H9 (cell line): ENCODE data around the gene LRRC74B. TPM values are rescaled to one million over a fixed set of nuclear protein-coding genes. Genes with fewer than 3 reads are reported as not detected.
"Not testable (repeated sequence)": the region's sequence is repeated elsewhere in the genome, so short reads cannot be mapped to it uniquely, and the experiment has no call there.

Experiments
- DNase-seq: peaks from one replicate; pipeline ENCODE4 v3.0.0-alpha.2; 2017
- H2AFZ ChIP-seq: one replicate; pipeline ENCODE4 v1.6.1; 2013; ENCODE audit warnings: mild to moderate bottlenecking, low read length, control low read depth, moderate library complexity
- H2AK5ac ChIP-seq: 2 replicates; pipeline ENCODE4 v1.6.1; 2013; ENCODE audit warnings: low read length, control low read depth, mixed read lengths; ENCODE audit not compliant: insufficient read length
- H2BK120ac ChIP-seq: one replicate; pipeline ENCODE4 v1.6.1; 2013; ENCODE audit warnings: low read depth, mild to moderate bottlenecking, low read length, control low read depth, inconsistent platforms; ENCODE audit not compliant: poor library complexity, severe bottlenecking
- H2BK12ac ChIP-seq: 2 replicates; pipeline ENCODE4 v1.6.1; 2013; ENCODE audit warnings: low read length, control low read depth, mixed read lengths, low read depth; ENCODE audit not compliant: insufficient read length
- H2BK15ac ChIP-seq: 2 replicates; pipeline ENCODE4 v1.6.1; 2013; ENCODE audit warnings: low read depth, low read length, control low read depth
- H2BK20ac ChIP-seq: one replicate; pipeline ENCODE4 v1.6.1; 2013; ENCODE audit warnings: low read depth, mild to moderate bottlenecking, low read length, control low read depth, inconsistent platforms; ENCODE audit not compliant: poor library complexity, severe bottlenecking
- H2BK5ac ChIP-seq: 2 replicates; pipeline ENCODE4 v1.6.1; 2013; ENCODE audit warnings: low read length, control low read depth, mixed read lengths; ENCODE audit not compliant: insufficient read length
- H3K14ac ChIP-seq: 2 replicates; pipeline ENCODE4 v1.6.1; 2013; ENCODE audit warnings: low read length, control low read depth; ENCODE audit not compliant: insufficient read depth
- H3K18ac ChIP-seq: 2 replicates; pipeline ENCODE4 v1.6.1; 2013; ENCODE audit warnings: low read depth, mild to moderate bottlenecking, mixed read lengths, low read length, control low read depth; ENCODE audit not compliant: insufficient read length
- H3K23ac ChIP-seq: 2 replicates; pipeline ENCODE4 v1.6.1; 2013; ENCODE audit warnings: low read length, control low read depth, mixed read lengths, low read depth; ENCODE audit not compliant: insufficient read length
- H3K23me2 ChIP-seq: 2 replicates; pipeline ENCODE4 v1.6.1; 2013; ENCODE audit warnings: low read depth, mild to moderate bottlenecking, mixed read lengths, low read length, control low read depth; ENCODE audit not compliant: insufficient read length, poor library complexity, severe bottlenecking
- H3K27ac ChIP-seq: 2 replicates; pipeline ENCODE4 v1.5.1; 2013; ENCODE audit warnings: low read length, control low read depth, mixed read lengths, low read depth; ENCODE audit not compliant: insufficient read length
- H3K27me3 ChIP-seq: 2 replicates; pipeline ENCODE4 v1.6.1; 2013; ENCODE audit warnings: low read length, control low read depth, inconsistent platforms; ENCODE audit not compliant: insufficient read depth
- H3K4ac ChIP-seq: 2 replicates; pipeline ENCODE4 v1.6.1; 2013; ENCODE audit warnings: low read depth, mild to moderate bottlenecking, control low read depth, inconsistent platforms, low read length, moderate library complexity
- H3K4me1 ChIP-seq: 2 replicates; pipeline ENCODE4 v1.6.1; 2013; ENCODE audit warnings: low read length, control low read depth, inconsistent platforms; ENCODE audit not compliant: insufficient read depth
- H3K4me2 ChIP-seq: 2 replicates; pipeline ENCODE4 v1.6.1; 2013; ENCODE audit warnings: low read length, control low read depth, mixed read lengths; ENCODE audit not compliant: insufficient read length, insufficient read depth
- H3K56ac ChIP-seq: 2 replicates; pipeline ENCODE4 v1.6.1; 2013; ENCODE audit warnings: low read depth, mild to moderate bottlenecking, mixed read lengths, low read length, control low read depth; ENCODE audit not compliant: insufficient read length
- H3K79me1 ChIP-seq: 2 replicates; pipeline ENCODE4 v1.6.1; 2013; ENCODE audit warnings: low read depth, mild to moderate bottlenecking, moderate library complexity, low read length, control low read depth, inconsistent platforms; ENCODE audit not compliant: insufficient read depth, poor library complexity, severe bottlenecking
- H3K79me2 ChIP-seq: 2 replicates; pipeline ENCODE4 v1.6.1; 2013; ENCODE audit warnings: low read length, control low read depth, inconsistent platforms; ENCODE audit not compliant: insufficient read depth
- H3K9ac ChIP-seq: 2 replicates; pipeline ENCODE4 v1.6.1; 2013; ENCODE audit warnings: low read length, control low read depth, mixed read lengths; ENCODE audit not compliant: insufficient read length; ENCODE audit errors: extremely low read depth
- H3K9me3 ChIP-seq: one replicate; pipeline ENCODE4 v1.6.1; 2013; ENCODE audit warnings: low read depth, low read length, inconsistent platforms; ENCODE audit not compliant: control insufficient read depth
- H3T11ph ChIP-seq: one replicate; pipeline ENCODE4 v1.6.1; 2013; ENCODE audit warnings: mild to moderate bottlenecking, low read length, control low read depth, inconsistent platforms
- H4K20me1 ChIP-seq: one replicate; pipeline ENCODE4 v1.6.1; 2013; ENCODE audit not compliant: control insufficient read depth, insufficient read length, insufficient read depth
- H4K5ac ChIP-seq: 2 replicates; pipeline ENCODE4 v1.6.1; 2013; ENCODE audit warnings: low read depth, mild to moderate bottlenecking, mixed read lengths, low read length, control low read depth; ENCODE audit not compliant: insufficient read length
- H4K8ac ChIP-seq: replicated peaks from 2 replicates; pipeline ENCODE4 v1.6.1; 2013; ENCODE audit warnings: low read length, control low read depth, mixed read lengths, low read depth; ENCODE audit not compliant: insufficient read length
- H4K91ac ChIP-seq: 2 replicates; pipeline ENCODE4 v1.6.1; 2013; ENCODE audit warnings: low read depth, mild to moderate bottlenecking, moderate library complexity, mixed read lengths, low read length, control low read depth; ENCODE audit not compliant: insufficient read length
- H3K27ac Mint-ChIP-seq, 3 experiments: 2 replicates in 2 of 3; 3 replicates in 1 of 3; pipeline ENCODE4 v1.8.0; 2020 to 2021; ENCODE audit warnings: mixed read lengths in 3 of 3, mild to moderate bottlenecking in 1 of 3, moderate library complexity in 1 of 3
- H3K27me3 Mint-ChIP-seq: 2 replicates; pipeline ENCODE4 v1.8.0; 2021; ENCODE audit warnings: low read depth, mild to moderate bottlenecking, moderate library complexity, mixed read lengths
- H3K36me3 Mint-ChIP-seq, 3 experiments: 2 replicates in 2 of 3; 3 replicates in 1 of 3; pipeline ENCODE4 v1.8.0; 2020 to 2021; ENCODE audit warnings: low read depth in 3 of 3, mixed read lengths in 3 of 3; ENCODE audit not compliant: insufficient read depth in 1 of 3
- H3K4me1 Mint-ChIP-seq, 2 experiments: 2 replicates each; pipeline ENCODE4 v1.8.0; 2020; ENCODE audit warnings: mixed read lengths in 2 of 2
- H3K4me3 Mint-ChIP-seq, 2 experiments: 2 replicates in 1 of 2; 3 replicates in 1 of 2; pipeline ENCODE4 v1.8.0; 2020 to 2021; ENCODE audit warnings: mild to moderate bottlenecking in 2 of 2, mixed read lengths in 2 of 2, moderate library complexity in 1 of 2
- H3K9me3 Mint-ChIP-seq, 2 experiments: 2 replicates in 1 of 2; 3 replicates in 1 of 2; pipeline ENCODE4 v1.8.0; 2020; ENCODE audit warnings: mild to moderate bottlenecking in 2 of 2, mixed read lengths in 2 of 2, moderate library complexity in 1 of 2
- CTCF ChIP-seq: fragments of 200-600 bp; sonication (generic); conservative IDR thresholded peaks from 3 replicates; pipeline ENCODE4 v1.8.0; 2021; ENCODE audit warnings: antibody characterized with exemption, mild to moderate bottlenecking
- WGBS: extraction: QIAGEN DNeasy Blood & Tissue Kit; methylation state at CpG from one replicate; pipeline ENCODE4 v1.1.7; 2013; ENCODE audit warnings: missing lambda C conversion rate, low lambda C conversion rate, mixed read lengths; ENCODE audit not compliant: insufficient read length; ENCODE audit errors: extremely low coverage; 5-methylcytosine and 5-hydroxymethylcytosine counted together
- total RNA-seq: library from RNA; stranded (reverse); gene quantifications from 2 replicates; pipeline ENCODE4 v1.2.1, GENCODE V29; 2021

Gene LRRC74B
- total RNA-seq, 1 experiment from 2014 or later, result not detected

GRCh38 chr22:21087119-21087518 is 41.4 kb downstream of the LRRC74B start:
- H4K8ac ChIP-seq, result no peak overlapping the region
- H4K5ac ChIP-seq, result no peak overlapping the region
- no peak overlapping the region for H4K91ac ChIP-seq
- Mint-ChIP-seq H3K27ac (no peak overlapping the region), H3K36me3 (no peaks in the 10 kb centered on the region), H3K9me3 (peaks cover 0 to 3% of the 10 kb centered on the region in 2 experiments; a peak in 2 of 5 replicates), H3K27me3 (no peaks in the 10 kb centered on the region; the same call in 1 of the 2 replicates), H3K4me3 (no peak overlapping the region), H3K4me1 (no peaks in the 10 kb centered on the region)
- no peak overlapping the region for H3K4me2 ChIP-seq
- no peaks in the 10 kb centered on the region for H4K20me1 ChIP-seq
- no peaks in the 10 kb centered on the region for H3K27me3 ChIP-seq
- no peaks in the 10 kb centered on the region for H3K79me2 ChIP-seq
- no peak overlapping the region for H3K23ac ChIP-seq
- H3K27ac ChIP-seq, result no peak overlapping the region
- H2AK5ac ChIP-seq, result no peak overlapping the region
- H3T11ph ChIP-seq, result no peak overlapping the region
- no peak for TF ChIP-seq CTCF
- WGBS, result no CpG with 5 or more reads among the region's 5 CpGs
- H2BK20ac ChIP-seq, result no peak overlapping the region
- no peak overlapping the region for H2BK15ac ChIP-seq
- H3K9me3 ChIP-seq, result no peaks in the 10 kb centered on the region
- no peaks in the 10 kb centered on the region for H3K4me1 ChIP-seq
- no peak overlapping the region for H2BK12ac ChIP-seq
- no peak overlapping the region for H2BK120ac ChIP-seq
- H3K23me2 ChIP-seq, result no peaks in the 10 kb centered on the region
- DNase-seq, result no peak
- no peak overlapping the region for H3K4ac ChIP-seq
- H3K9ac ChIP-seq, result no peak overlapping the region
- H2BK5ac ChIP-seq, result no peak overlapping the region
- H2AFZ ChIP-seq, result no peak overlapping the region
- no peak overlapping the region for H3K56ac ChIP-seq
- H3K14ac ChIP-seq, result no peak overlapping the region
- H3K18ac ChIP-seq, result no peak overlapping the region
- H3K79me1 ChIP-seq, result no peaks in the 10 kb centered on the region

- not testable (repeated sequence) for H4K20me1 ChIP-seq, H4K91ac ChIP-seq, H2BK5ac ChIP-seq, H2BK12ac ChIP-seq, H3K79me2 ChIP-seq, H2BK120ac ChIP-seq, H3K27me3 ChIP-seq, H4K5ac ChIP-seq, H3K18ac ChIP-seq, H2AFZ ChIP-seq, H3K23me2 ChIP-seq, H3T11ph ChIP-seq, H3K4me1 ChIP-seq, H2BK20ac ChIP-seq, H3K56ac ChIP-seq, H4K8ac ChIP-seq, H3K23ac ChIP-seq, H3K4me1 Mint-ChIP-seq, H3K14ac ChIP-seq, H3K4me3 Mint-ChIP-seq, DNase-seq, H3K79me1 ChIP-seq, H3K4ac ChIP-seq, H2AK5ac ChIP-seq, H3K9me3 ChIP-seq, H3K4me2 ChIP-seq, H3K36me3 Mint-ChIP-seq, H3K27me3 Mint-ChIP-seq, H3K27ac ChIP-seq, H3K9ac ChIP-seq, H3K9me3 Mint-ChIP-seq, H2BK15ac ChIP-seq, H3K27ac Mint-ChIP-seq
- no CpG with 5 or more reads among the region's 11 CpGs for WGBS
These were observed 42.2 kb downstream of the LRRC74B start for GRCh38 chr22:21087926-21088325.
